GM21723 (cell line): ENCODE results near the gene SCARF2.
"Not testable (repeated sequence)": the region's sequence is repeated elsewhere in the genome, so short reads cannot be mapped to it uniquely, and the experiment has no call there.

Source experiments
- ATAC-seq: cut with Tn5 transposase; IDR thresholded peaks from one replicate; pipeline ENCODE4 v1.9.1; 2021; ENCODE audit warnings: mild to moderate bottlenecking, moderate library complexity; ENCODE audit not compliant: unreplicated experiment

SCARF2 gene

GRCh38 chr22:20463324-20464095, 25.9 kb upstream of the SCARF2 start:
- ATAC-seq: no peak

GRCh38 chr22:20459862-20460261, 22.2 kb upstream of the SCARF2 start:
- no peak for ATAC-seq

GRCh38 chr22:20459152-20459542, 21.5 kb upstream of the SCARF2 start:
- no peak for ATAC-seq

- no peak for ATAC-seq
Measured at GRCh38 chr22:20458530-20459151, 21.0 kb upstream of the SCARF2 start.

GRCh38 chr22:20457506-20458240, 20.0 kb upstream of the SCARF2 start:
- ATAC-seq: no peak

GRCh38 chr22:20456722-20457076, 19.1 kb upstream of the SCARF2 start:
- no peak for ATAC-seq

- no peak for ATAC-seq
Measured at GRCh38 chr22:20456064-20456721, 18.6 kb upstream of the SCARF2 start.

GRCh38 chr22:20455709-20456063, 18.1 kb upstream of the SCARF2 start:
- no peak for ATAC-seq

- ATAC-seq: no peak
Measured at GRCh38 chr22:20453222-20453621, 15.6 kb upstream of the SCARF2 start.

GRCh38 chr22:20451920-20452319, 14.3 kb upstream of the SCARF2 start:
- no peak for ATAC-seq

GRCh38 chr22:20451129-20451778, 13.6 kb upstream of the SCARF2 start:
- ATAC-seq: not testable (repeated sequence)

- no peak for ATAC-seq
Measured at GRCh38 chr22:20450551-20450906, 12.9 kb upstream of the SCARF2 start.

GRCh38 chr22:20449819-20450550, 12.4 kb upstream of the SCARF2 start:
- no peak for ATAC-seq

- ATAC-seq: no peak
Measured at GRCh38 chr22:20448630-20449029, 11.0 kb upstream of the SCARF2 start.

GRCh38 chr22:20446383-20446970, 8.9 kb upstream of the SCARF2 start:
- no peak for ATAC-seq

- no peak for ATAC-seq
Measured at GRCh38 chr22:20444325-20444724, 6.7 kb upstream of the SCARF2 start.

GRCh38 chr22:20442485-20443284, 5.1 kb upstream of the SCARF2 start:
- ATAC-seq: no peak

- no peak for ATAC-seq
Measured at GRCh38 chr22:20441631-20442484, 4.2 kb upstream of the SCARF2 start.
